K562 (cell line): Measurements from ENCODE around the gene RNF168. TPM values are rescaled to one million over a fixed set of nuclear protein-coding genes. Genes with fewer than 3 reads are reported as not detected.

Experiments
- ATF1 ChIP-seq, 2 experiments: fragments of 450-650 bp in 1 of 2; IDR thresholded peaks; 2 replicates each; pipeline ENCODE4 v1.6.1; 2016; ENCODE audit warnings: missing compliant biosample characterization in 1 of 2, missing genetic modification characterization in 1 of 2
- CAMTA2 ChIP-seq: fragments of 250-450 bp; sonication (Bioruptor Pico); conservative IDR thresholded peaks from 2 replicates; pipeline ENCODE4 v1.5.1; 2022
- CUX1 ChIP-seq: fragments of 200-800 bp; sonication (Bioruptor generic); IDR thresholded peaks from 2 replicates; pipeline ENCODE4 v1.6.1; 2016; ENCODE audit warnings: missing genetic modification characterization, missing compliant biosample characterization
- ETV5 ChIP-seq: sonication (generic); formaldehyde crosslinking; IDR thresholded peaks from 2 replicates; pipeline ENCODE4 v1.4.0; 2020; ENCODE audit warnings: low read depth, mild to moderate bottlenecking, missing genetic modification reagents
- HNRNPLL ChIP-seq: fragments of 200-400 bp; formaldehyde crosslinking; IDR thresholded peaks from 2 replicates; pipeline ENCODE4 v1.6.1; 2017; ENCODE audit warnings: low read length, low read depth, mild to moderate bottlenecking; ENCODE audit not compliant: poor library complexity, severe bottlenecking
- L3MBTL2 ChIP-seq: fragments of 450-650 bp; IDR thresholded peaks from 2 replicates; pipeline ENCODE4 v1.6.1; 2016; ENCODE audit warnings: mild to moderate bottlenecking, moderate library complexity
- MCM7 ChIP-seq, 2 experiments: fragments of 450-650 bp; IDR thresholded peaks; 2 replicates each; pipeline ENCODE4 v1.6.1; 2016 to 2018
- PATZ1 ChIP-seq: fragments of 250-450 bp; sonication (Bioruptor Pico); IDR thresholded peaks from 2 replicates; pipeline ENCODE4 v1.5.0; 2020; ENCODE audit warnings: mild to moderate bottlenecking, borderline replicate concordance
- REST ChIP-seq, 2 experiments: fragments of 450-650 bp; formaldehyde crosslinking in 1 of 2; IDR thresholded peaks; 2 replicates each; pipeline versions ENCODE4 v1.4.0 to v1.6.1; 2014 to 2020; ENCODE audit warnings: mild to moderate bottlenecking in 2 of 2, borderline replicate concordance in 1 of 2, low read depth in 1 of 2
- SETDB1 ChIP-seq: IDR thresholded peaks from one replicate; pipeline ENCODE4 v1.6.1; 2012; ENCODE audit warnings: low read length, control low read depth, inconsistent platforms
- ZNF239 ChIP-seq: fragments of 250-450 bp; sonication (Bioruptor Pico); IDR thresholded peaks from 2 replicates; pipeline ENCODE4 v1.4.0; 2020; ENCODE audit warnings: mild to moderate bottlenecking
- polyA plus RNA-seq, 8 experiments: library from polyadenylated mRNA; depleted of rRNA in 4 of 8; stranded (reverse) in 5 of 8; unstranded in 3 of 8; fragments of >200 nt; fragmentation: Nextera tagmentation in 2 of 8; fragmentation: Illumina TruSeq in 1 of 8; extraction: Ambion mirVana in 2 of 8; extraction: Trizol in 1 of 8; gene quantifications; 2 replicates each; pipeline versions ENCODE4 v1.2.1 to v1.2.3, GENCODE V29; 2011 to 2014; ENCODE audit warnings: inconsistent platforms in 1 of 8, missing spikeins in 1 of 8
- total RNA-seq, 7 experiments: library from RNA; depleted of rRNA in 6 of 7; stranded (reverse); fragments of >200 nt in 6 of 7; fragmentation: Illumina TruSeq in 2 of 7; extraction: Trizol in 2 of 7; gene quantifications; 2 replicates each; pipeline versions ENCODE4 v1.2.1 to v1.2.3, GENCODE V29; 2011 to 2021; ENCODE audit warnings: low replicate concordance in 1 of 7

RNF168 gene
- total and polyA plus RNA-seq, 9 of the 15 experiments (the other 6 are each of a cell fraction or from before 2014, with no cell fraction given): 6.0 to 32.1 (median 16.6) TPM

- no peak for TF ChIP-seq PATZ1 (CRISPR knock-in tag)
- TF ChIP-seq ATF1 (CRISPR knock-in tag; IDR thresholded peaks at IDR 0.05): no peak
- peak; percentile 44; the same call in 1 of the 2 replicates for TF ChIP-seq ATF1 (tag; IDR thresholded peaks at IDR 0.05)
- no peak for TF ChIP-seq REST (IDR thresholded peaks at IDR 0.05; ENCODE audit: borderline replicate concordance)
- TF ChIP-seq REST (CRISPR knock-in tag; IDR thresholded peaks at IDR 0.05; ENCODE audit: low read depth): no peak
- TF ChIP-seq L3MBTL2: peak; percentile 59
- peak; percentile 27; the same call in 1 of the 2 replicates for TF ChIP-seq ETV5 (CRISPR knock-in tag)
- TF ChIP-seq ZNF239: no peak
- no peak for TF ChIP-seq SETDB1
- no peak for TF ChIP-seq CUX1 (CRISPR knock-in tag)
- no peak for TF ChIP-seq CAMTA2 (CRISPR knock-in tag)
- no peak for TF ChIP-seq HNRNPLL
- TF ChIP-seq MCM7 (IDR thresholded peaks at IDR 0.05): no peak
These were observed 71.3 kb downstream of the RNF168 start, which contains the start of gene UBXN7 (continued) for GRCh38 chr3:196432137-196432879.
